GM19043 (cell line): ENCODE data around the gene C2CD4D.
"Not testable (repeated sequence)": the region's sequence is repeated elsewhere in the genome, so short reads cannot be mapped to it uniquely, and the experiment has no call there.

Experiments
- ATAC-seq: cut with Tn5 transposase; IDR thresholded peaks from one replicate; pipeline ENCODE4 v1.9.1; 2021; ENCODE audit warnings: low read depth; ENCODE audit not compliant: unreplicated experiment

Gene C2CD4D

GRCh38 chr1:151859891-151860293, 20.3 kb upstream of the C2CD4D start:
- ATAC-seq, result no peak

GRCh38 chr1:151858886-151859665, 19.5 kb upstream of the C2CD4D start:
- ATAC-seq, result no peak

- ATAC-seq, result no peak
Observed at GRCh38 chr1:151858030-151858746, 18.6 kb upstream of the C2CD4D start.

GRCh38 chr1:151855933-151856332, 16.3 kb upstream of the C2CD4D start:
- no peak for ATAC-seq

- ATAC-seq, result not testable (repeated sequence)
Observed at GRCh38 chr1:151855516-151855915, 15.9 kb upstream of the C2CD4D start.

- ATAC-seq, result no peak
Observed at GRCh38 chr1:151854658-151855057, 15.0 kb upstream of the C2CD4D start.

GRCh38 chr1:151853411-151853943, 13.9 kb upstream of the C2CD4D start, which contains the start of gene THEM5:
Gene THEM5 (minus strand): TSS chr1:151853712. CDS start chr1:151853565, 147 bp downstream.
- ATAC-seq, result no peak

GRCh38 chr1:151852733-151853132, 13.1 kb upstream of the C2CD4D start:
- ATAC-seq, result no peak

- ATAC-seq, result no peak
Observed at GRCh38 chr1:151851886-151852285, 12.3 kb upstream of the C2CD4D start.

GRCh38 chr1:151849871-151850270, 10.3 kb upstream of the C2CD4D start:
- ATAC-seq, result no peak

GRCh38 chr1:151849126-151849525, 9.5 kb upstream of the C2CD4D start:
- ATAC-seq, result no peak

GRCh38 chr1:151847867-151848596, 8.4 kb upstream of the C2CD4D start:
- ATAC-seq, result no peak

GRCh38 chr1:151846686-151847237, 7.1 kb upstream of the C2CD4D start:
- no peak for ATAC-seq

- no peak for ATAC-seq
Observed at GRCh38 chr1:151846062-151846568, 6.5 kb upstream of the C2CD4D start.

GRCh38 chr1:151843398-151843797, 3.8 kb upstream of the C2CD4D start:
- no peak for ATAC-seq

- ATAC-seq, result no peak
Observed at GRCh38 chr1:151841141-151841540, 1.5 kb upstream of the C2CD4D start.

GRCh38 chr1:151840421-151840820, 801 bp upstream of the C2CD4D start:
- ATAC-seq, result no peak

- no peak for ATAC-seq
Observed at GRCh38 chr1:151839082-151839412, 573 bp downstream of the C2CD4D start.

- no peak for ATAC-seq
Observed at GRCh38 chr1:151838222-151839081, 1.2 kb downstream of the C2CD4D start.

- ATAC-seq, result no peak
Observed at GRCh38 chr1:151837884-151838221, 1.8 kb downstream of the C2CD4D start.
